Measurements from ENCODE around the gene DYSF.

DYSF gene

GRCh38 chr2:71535526-71535925 is 82.2 kb downstream of the DYSF start:
- no peak for DNase-seq
- in situ Hi-C loops (cut with HindIII; ENCODE audit: low pct_ligation_motif_present, low pct_unique_long_range_greater_than_20kb, low sequenced_read_pairs): no loop called here

- no peak for DNase-seq
- in situ Hi-C loops (cut with HindIII; ENCODE audit: low pct_ligation_motif_present, low pct_unique_long_range_greater_than_20kb, low sequenced_read_pairs): no loop called here
Measured at GRCh38 chr2:71536226-71536671, 82.9 kb downstream of the DYSF start.

- no peak for DNase-seq
- in situ Hi-C loops (cut with HindIII; ENCODE audit: low pct_ligation_motif_present, low pct_unique_long_range_greater_than_20kb, low sequenced_read_pairs): no loop called here
Measured at GRCh38 chr2:71538241-71538640, 84.9 kb downstream of the DYSF start.

- in situ Hi-C loops (cut with HindIII; ENCODE audit: low pct_ligation_motif_present, low pct_unique_long_range_greater_than_20kb, low sequenced_read_pairs): no loop called here
- DNase-seq: no peak
Measured at GRCh38 chr2:71538656-71539265, 85.4 kb downstream of the DYSF start.

GRCh38 chr2:71540818-71541217 is 87.5 kb downstream of the DYSF start:
- no peak for DNase-seq
- in situ Hi-C loops (cut with HindIII; ENCODE audit: low pct_ligation_motif_present, low pct_unique_long_range_greater_than_20kb, low sequenced_read_pairs): no loop called here

- no peak for DNase-seq
- in situ Hi-C loops (cut with HindIII; ENCODE audit: low pct_ligation_motif_present, low pct_unique_long_range_greater_than_20kb, low sequenced_read_pairs): no loop called here
Measured at GRCh38 chr2:71544919-71545571, 91.7 kb downstream of the DYSF start.

- in situ Hi-C loops (cut with HindIII; ENCODE audit: low pct_ligation_motif_present, low pct_unique_long_range_greater_than_20kb, low sequenced_read_pairs): no loop called here
- peak; percentile 62 for DNase-seq
Measured at GRCh38 chr2:71545572-71546274, 92.4 kb downstream of the DYSF start.

- in situ Hi-C loops (cut with HindIII; ENCODE audit: low pct_ligation_motif_present, low pct_unique_long_range_greater_than_20kb, low sequenced_read_pairs): no loop called here
- DNase-seq: no peak
Measured at GRCh38 chr2:71546275-71546638, 92.9 kb downstream of the DYSF start.

- DNase-seq: no peak
- in situ Hi-C loops (cut with HindIII; ENCODE audit: low pct_ligation_motif_present, low pct_unique_long_range_greater_than_20kb, low sequenced_read_pairs): no loop called here
Measured at GRCh38 chr2:71546777-71547281, 93.5 kb downstream of the DYSF start.

- DNase-seq: no peak
- in situ Hi-C loops (cut with HindIII; ENCODE audit: low pct_ligation_motif_present, low pct_unique_long_range_greater_than_20kb, low sequenced_read_pairs): no loop called here
Measured at GRCh38 chr2:71547616-71548285, 94.4 kb downstream of the DYSF start.

GRCh38 chr2:71548646-71549425 is 95.5 kb downstream of the DYSF start:
- in situ Hi-C loops (cut with HindIII; ENCODE audit: low pct_ligation_motif_present, low pct_unique_long_range_greater_than_20kb, low sequenced_read_pairs): no loop called here
- DNase-seq: peak; percentile 61

- in situ Hi-C loops (cut with HindIII; ENCODE audit: low pct_ligation_motif_present, low pct_unique_long_range_greater_than_20kb, low sequenced_read_pairs): no loop called here
- no peak for DNase-seq
Measured at GRCh38 chr2:71550801-71551630, 97.7 kb downstream of the DYSF start.

- in situ Hi-C loops (cut with HindIII; ENCODE audit: low pct_ligation_motif_present, low pct_unique_long_range_greater_than_20kb, low sequenced_read_pairs): no loop called here
- no peak for DNase-seq
Measured at GRCh38 chr2:71551631-71551915, 98.2 kb downstream of the DYSF start.

GRCh38 chr2:71552356-71552755 is 99.0 kb downstream of the DYSF start:
- DNase-seq: no peak

GRCh38 chr2:71552861-71553301 is 99.5 kb downstream of the DYSF start:
- in situ Hi-C loops (cut with HindIII; ENCODE audit: low pct_ligation_motif_present, low pct_unique_long_range_greater_than_20kb, low sequenced_read_pairs): no loop called here
- no peak for DNase-seq

More at GRCh38 chr2:71552356-71552755, 99.0 kb downstream of the DYSF start:
- in situ Hi-C loops (cut with HindIII; ENCODE audit: low pct_ligation_motif_present, low pct_unique_long_range_greater_than_20kb, low sequenced_read_pairs): no loop called here

- no peak for DNase-seq
- in situ Hi-C loops (cut with HindIII; ENCODE audit: low pct_ligation_motif_present, low pct_unique_long_range_greater_than_20kb, low sequenced_read_pairs): no loop called here
Measured at GRCh38 chr2:71554028-71554705, 100.8 kb downstream of the DYSF start.

- in situ Hi-C loops (cut with HindIII; ENCODE audit: low pct_ligation_motif_present, low pct_unique_long_range_greater_than_20kb, low sequenced_read_pairs): no loop called here
- DNase-seq: no peak
Measured at GRCh38 chr2:71554706-71555056, 101.3 kb downstream of the DYSF start.
